AG09309 (cell line): ENCODE data around the gene MB.

ENCODE experiments used
- DNase-seq: peaks from one replicate; pipeline ENCODE4 v3.0.0-alpha.2; 2010; ENCODE audit warnings: low read depth
- H3K4me3 ChIP-seq: 2 replicates; pipeline ENCODE4 v1.5.1; 2011; ENCODE audit warnings: mild to moderate bottlenecking, low read depth, low read length, moderate library complexity; ENCODE audit not compliant: control insufficient read depth
- CTCF ChIP-seq: IDR thresholded peaks from 2 replicates; pipeline ENCODE4 v1.5.1; 2011; ENCODE audit warnings: mild to moderate bottlenecking, low read depth, low read length, inconsistent platforms; ENCODE audit not compliant: insufficient read depth, control insufficient read depth; ENCODE audit errors: missing control alignments

Gene MB

DNA sequence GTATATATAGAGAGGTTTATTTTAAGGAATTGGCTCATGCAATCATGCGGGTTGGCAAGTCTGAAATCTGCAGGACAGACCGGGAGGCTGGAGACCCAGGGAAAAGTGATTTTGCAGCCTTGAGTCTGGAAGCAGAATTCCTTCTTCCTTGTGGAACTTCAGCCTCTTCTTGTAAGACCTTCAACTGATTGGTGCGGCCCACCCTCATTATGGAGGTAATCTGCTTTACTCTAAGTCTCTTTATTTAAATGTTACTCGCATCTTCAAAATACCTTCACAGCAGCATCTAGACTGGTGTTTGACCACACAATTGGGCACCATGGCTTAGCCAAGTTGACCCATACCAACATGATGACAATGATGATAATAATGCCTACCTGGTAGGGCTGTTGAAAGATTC lies 17.8 kb downstream of the MB start:
- H3K4me3 ChIP-seq: no peak overlapping the region
- TF ChIP-seq CTCF: no peak
- no peak for DNase-seq

- no peak for TF ChIP-seq CTCF
- no peak for DNase-seq
- H3K4me3 ChIP-seq: no peak overlapping the region
Measured at GRCh38 chr22:35598396-35598710, 18.8 kb downstream of the MB start.

GRCh38 chr22:35597692-35598395 lies 19.3 kb downstream of the MB start:
- no peak for TF ChIP-seq CTCF

GRCh38 chr22:35596821-35597220 lies 20.3 kb downstream of the MB start:
- no peak for TF ChIP-seq CTCF
- no peak for DNase-seq
- H3K4me3 ChIP-seq: no peak overlapping the region

More at GRCh38 chr22:35597692-35598395, 19.3 kb downstream of the MB start:
- DNase-seq: no peak
- H3K4me3 ChIP-seq: no peak overlapping the region

GRCh38 chr22:35594686-35595085 lies 22.4 kb downstream of the MB start:
- TF ChIP-seq CTCF: no peak
- DNase-seq: no peak
- no peak overlapping the region for H3K4me3 ChIP-seq

DNA sequence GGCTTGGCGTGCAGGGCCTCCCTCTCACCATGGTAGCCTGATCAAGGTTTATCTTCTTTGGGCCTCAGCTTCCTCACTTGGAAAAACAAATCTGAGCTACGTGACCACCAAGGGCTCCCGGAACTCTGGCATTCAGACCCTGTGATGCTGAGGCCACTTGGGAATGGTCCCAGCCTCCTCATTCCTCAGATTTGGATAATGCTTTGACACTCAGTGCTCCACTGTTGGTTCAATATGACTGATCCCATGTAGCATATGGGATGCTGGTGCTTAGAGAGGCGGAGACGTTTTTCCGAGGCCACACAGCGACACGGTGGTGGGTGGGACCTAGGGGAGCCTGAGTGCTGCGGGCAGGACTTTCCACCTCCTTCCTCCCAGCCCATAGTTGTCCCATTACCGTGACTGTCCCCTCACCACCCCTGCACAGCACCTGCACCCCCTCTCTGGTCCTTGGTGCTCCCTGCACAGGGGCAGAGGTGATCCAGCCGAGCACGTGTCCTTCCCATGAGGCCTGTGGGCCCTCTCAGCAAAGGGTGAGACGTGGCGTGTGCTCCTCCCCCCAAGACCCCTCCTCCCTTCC lies 23.1 kb downstream of the MB start:
- no peak overlapping the region for H3K4me3 ChIP-seq
- DNase-seq: no peak
- no peak for TF ChIP-seq CTCF
